ENCODE data around the gene TEX38. TPM values are rescaled to one million over a fixed set of nuclear protein-coding genes. Genes with fewer than 3 reads are reported as not detected.

Gene TEX38
- total RNA-seq, result not detected in 2 replicates
- long read RNA-seq, result 0 reads

DNA sequence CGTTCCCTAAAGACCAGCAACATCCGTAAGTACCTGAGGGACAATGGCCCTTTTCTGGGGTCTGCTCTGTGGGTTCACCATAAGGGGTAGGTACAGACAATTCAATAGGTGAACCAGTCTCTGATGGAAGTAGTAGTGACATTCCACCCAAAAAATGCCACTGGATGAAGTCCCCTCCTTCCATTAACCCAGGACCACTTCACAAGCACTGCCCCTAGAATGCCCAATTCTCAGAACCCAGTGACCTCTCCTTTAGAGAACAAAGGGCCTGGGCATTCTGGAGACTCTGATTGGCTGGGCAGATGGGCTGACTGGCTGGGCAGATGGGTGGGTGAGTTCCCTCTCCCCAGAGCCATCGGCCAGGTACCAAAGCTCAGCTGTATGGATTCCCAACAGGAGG is at the start of gene TEX38:
Gene TEX38, plus strand, starts transcription at position 301 of the 400 bp plus-strand sequence. Its CDS starts 81 bp downstream, at position 382.
- no peak within 1 kb of the TSS for H3K27ac Mint-ChIP-seq (ENCODE audit: unreplicated experiment)
- H3K4me1 Mint-ChIP-seq (ENCODE audit: unreplicated experiment), result peaks cover 11% of the 10 kb centered on the region
- no peaks in the 10 kb centered on the region for H3K27me3 Mint-ChIP-seq (ENCODE audit: unreplicated experiment)
- DNase-seq (ENCODE audit: extremely low spot score, unreplicated experiment), result no peak
- TF ChIP-seq, protein P1, sequence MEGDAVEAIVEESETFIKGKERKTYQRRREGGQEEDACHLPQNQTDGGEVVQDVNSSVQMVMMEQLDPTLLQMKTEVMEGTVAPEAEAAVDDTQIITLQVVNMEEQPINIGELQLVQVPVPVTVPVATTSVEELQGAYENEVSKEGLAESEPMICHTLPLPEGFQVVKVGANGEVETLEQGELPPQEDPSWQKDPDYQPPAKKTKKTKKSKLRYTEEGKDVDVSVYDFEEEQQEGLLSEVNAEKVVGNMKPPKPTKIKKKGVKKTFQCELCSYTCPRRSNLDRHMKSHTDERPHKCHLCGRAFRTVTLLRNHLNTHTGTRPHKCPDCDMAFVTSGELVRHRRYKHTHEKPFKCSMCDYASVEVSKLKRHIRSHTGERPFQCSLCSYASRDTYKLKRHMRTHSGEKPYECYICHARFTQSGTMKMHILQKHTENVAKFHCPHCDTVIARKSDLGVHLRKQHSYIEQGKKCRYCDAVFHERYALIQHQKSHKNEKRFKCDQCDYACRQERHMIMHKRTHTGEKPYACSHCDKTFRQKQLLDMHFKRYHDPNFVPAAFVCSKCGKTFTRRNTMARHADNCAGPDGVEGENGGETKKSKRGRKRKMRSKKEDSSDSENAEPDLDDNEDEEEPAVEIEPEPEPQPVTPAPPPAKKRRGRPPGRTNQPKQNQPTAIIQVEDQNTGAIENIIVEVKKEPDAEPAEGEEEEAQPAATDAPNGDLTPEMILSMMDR (IDR thresholded peaks at IDR 0.05), result no peak
- no peaks in the 10 kb centered on the region for H3K9me3 Mint-ChIP-seq (ENCODE audit: unreplicated experiment)
- peaks cover 7% of the 10 kb centered on the region for H3K36me3 Mint-ChIP-seq (ENCODE audit: unreplicated experiment)
- no peak within 1 kb of the TSS for H3K4me3 Mint-ChIP-seq (ENCODE audit: unreplicated experiment)

DNA sequence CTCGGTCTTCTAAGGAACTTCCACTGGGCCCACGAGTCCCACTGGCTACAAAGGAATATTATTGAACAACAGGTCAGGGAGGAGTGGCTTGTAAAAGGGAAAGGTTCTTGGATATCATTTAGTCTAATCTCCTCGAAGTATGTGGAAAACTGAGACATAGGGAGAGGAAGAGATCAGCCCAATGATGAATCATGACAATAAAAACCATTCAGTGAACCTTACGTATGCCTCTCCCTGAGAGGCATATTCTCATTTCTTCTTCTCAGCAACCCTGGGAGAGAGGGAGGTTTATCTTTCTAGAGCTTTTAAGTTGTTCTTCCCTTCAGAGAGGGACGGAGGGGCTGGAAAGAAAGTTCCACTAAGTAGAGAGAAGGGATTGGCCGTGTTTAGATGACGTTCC is 49.7 kb upstream of the TEX38 start:
- H3K4me1 Mint-ChIP-seq (ENCODE audit: unreplicated experiment), result peaks cover 25% of the 10 kb centered on the region
- no peak for DNase-seq (ENCODE audit: extremely low spot score, unreplicated experiment)
- H3K36me3 Mint-ChIP-seq (ENCODE audit: unreplicated experiment), result no peaks in the 10 kb centered on the region
- peak overlapping the region; percentile 71 for H3K27ac Mint-ChIP-seq (ENCODE audit: unreplicated experiment)
- H3K9me3 Mint-ChIP-seq (ENCODE audit: unreplicated experiment), result no peaks in the 10 kb centered on the region
- H3K4me3 Mint-ChIP-seq (ENCODE audit: unreplicated experiment), result peak overlapping the region; percentile 8
- H3K27me3 Mint-ChIP-seq (ENCODE audit: unreplicated experiment), result no peaks in the 10 kb centered on the region
- TF ChIP-seq, protein P1 (IDR thresholded peaks at IDR 0.05), result no peak

DNA sequence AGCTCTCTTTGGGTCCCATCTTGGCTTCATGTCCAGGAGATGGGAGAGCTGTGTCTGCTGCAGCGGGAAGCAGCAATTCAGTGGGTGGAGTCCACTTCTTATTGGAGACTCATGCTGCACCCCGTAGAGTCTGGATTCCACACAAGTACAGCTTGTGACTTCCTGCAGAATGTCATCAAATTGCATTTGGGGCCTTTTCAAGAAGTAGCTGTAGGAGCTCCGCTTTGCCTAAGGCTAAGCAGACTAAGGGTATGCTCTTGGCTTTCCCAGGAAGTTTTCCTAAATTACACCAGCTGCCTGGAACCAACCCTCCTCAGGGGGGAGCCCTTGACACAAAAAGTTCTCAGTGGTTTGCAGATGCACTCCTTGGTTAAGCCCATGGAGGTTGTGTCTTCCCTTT is 49.3 kb upstream of the TEX38 start:
- peak overlapping the region; percentile 71 for H3K27ac Mint-ChIP-seq (ENCODE audit: unreplicated experiment)
- TF ChIP-seq, protein P1 (IDR thresholded peaks at IDR 0.05), result peak; percentile 67
- DNase-seq (ENCODE audit: extremely low spot score, unreplicated experiment), result no peak
- H3K36me3 Mint-ChIP-seq (ENCODE audit: unreplicated experiment), result no peaks in the 10 kb centered on the region
- no peaks in the 10 kb centered on the region for H3K27me3 Mint-ChIP-seq (ENCODE audit: unreplicated experiment)
- no peaks in the 10 kb centered on the region for H3K9me3 Mint-ChIP-seq (ENCODE audit: unreplicated experiment)
- H3K4me3 Mint-ChIP-seq (ENCODE audit: unreplicated experiment), result peak overlapping the region; percentile 8
- H3K4me1 Mint-ChIP-seq (ENCODE audit: unreplicated experiment), result peaks cover 20% of the 10 kb centered on the region

DNA sequence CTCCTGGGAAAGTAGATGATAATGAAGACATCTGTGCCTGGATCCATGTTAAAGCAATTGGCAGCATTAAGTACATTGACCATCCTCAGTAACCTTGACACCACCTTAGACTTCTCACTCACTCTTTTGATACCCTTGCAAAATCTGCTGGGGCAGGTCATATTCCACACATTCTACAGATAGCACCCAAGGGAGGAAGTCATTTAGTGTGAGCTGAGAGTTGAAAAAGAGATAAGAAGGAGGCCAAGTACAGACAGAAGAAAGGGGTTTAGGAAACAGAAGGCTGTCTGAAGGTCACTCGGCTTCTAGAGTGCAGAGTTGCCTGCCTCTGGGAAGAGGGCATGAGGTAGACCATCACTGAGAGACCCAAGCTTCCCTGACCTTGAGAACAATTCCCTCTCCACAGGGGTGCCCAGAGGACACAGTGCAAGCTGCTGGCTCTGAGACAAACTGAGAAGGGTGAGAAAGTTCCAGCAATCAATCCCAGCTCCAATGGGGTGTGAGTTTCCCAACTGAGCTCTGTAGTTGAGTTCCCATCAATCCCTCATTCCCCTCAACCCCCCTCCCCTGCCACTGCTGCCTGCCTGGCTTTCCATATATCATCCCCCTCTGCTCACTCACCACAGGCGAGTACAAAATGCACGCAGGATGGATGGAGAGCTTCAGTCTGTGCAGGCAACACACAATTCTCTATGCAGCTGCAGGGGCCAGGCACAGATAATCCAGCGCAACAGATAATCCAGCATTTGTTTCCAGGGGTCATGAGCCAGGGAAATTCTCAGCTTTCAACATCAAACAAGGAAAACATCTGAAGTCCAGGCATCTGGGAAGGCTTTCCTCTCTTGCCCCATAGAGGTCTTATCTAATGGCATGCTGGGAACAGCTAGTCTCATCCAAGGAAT is 47.7 kb upstream of the TEX38 start:
- Mint-ChIP-seq H3K4me3 (ENCODE audit: unreplicated experiment) (no peak overlapping the region), H3K27ac (ENCODE audit: unreplicated experiment) (no peak overlapping the region), H3K4me1 (ENCODE audit: unreplicated experiment) (peaks cover 18% of the 10 kb centered on the region), H3K9me3 (ENCODE audit: unreplicated experiment) (no peaks in the 10 kb centered on the region), H3K27me3 (ENCODE audit: unreplicated experiment) (no peaks in the 10 kb centered on the region), H3K36me3 (ENCODE audit: unreplicated experiment) (no peaks in the 10 kb centered on the region)
- TF ChIP-seq, protein P1 (IDR thresholded peaks at IDR 0.05), result no peak
- no peak for DNase-seq (ENCODE audit: extremely low spot score, unreplicated experiment)

DNA sequence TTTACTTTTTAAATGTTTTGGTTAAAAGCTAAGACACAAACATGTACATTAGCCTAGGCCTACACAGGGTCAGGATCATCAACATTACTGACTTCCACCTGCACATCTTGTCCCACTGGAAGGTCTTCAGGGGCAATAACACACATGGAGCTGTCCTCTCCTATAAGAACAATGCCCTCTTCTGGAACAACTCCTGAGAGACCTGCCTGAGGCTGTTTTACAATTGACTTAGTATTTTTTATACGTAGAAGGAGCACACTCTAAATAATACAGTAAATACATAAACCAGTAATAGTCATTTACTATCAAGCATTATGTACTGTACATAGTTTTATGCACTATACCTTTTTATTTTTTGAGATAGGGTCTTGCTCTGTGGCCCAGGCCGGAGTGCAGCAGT is 40.9 kb upstream of the TEX38 start:
- TF ChIP-seq, protein P1 (IDR thresholded peaks at IDR 0.05), result no peak
- peaks cover 30% of the 10 kb centered on the region for H3K36me3 Mint-ChIP-seq (ENCODE audit: unreplicated experiment)
- DNase-seq (ENCODE audit: extremely low spot score, unreplicated experiment), result no peak
- no peak overlapping the region for H3K4me3 Mint-ChIP-seq (ENCODE audit: unreplicated experiment)
- no peak overlapping the region for H3K27ac Mint-ChIP-seq (ENCODE audit: unreplicated experiment)
- no peaks in the 10 kb centered on the region for H3K4me1 Mint-ChIP-seq (ENCODE audit: unreplicated experiment)
- H3K27me3 Mint-ChIP-seq (ENCODE audit: unreplicated experiment), result no peaks in the 10 kb centered on the region
- no peaks in the 10 kb centered on the region for H3K9me3 Mint-ChIP-seq (ENCODE audit: unreplicated experiment)
